Measurements from ENCODE around the gene LAMTOR2.
"Not testable (repeated sequence)": the region's sequence is repeated elsewhere in the genome, so short reads cannot be mapped to it uniquely, and the experiment has no call there.

Gene LAMTOR2

DNA sequence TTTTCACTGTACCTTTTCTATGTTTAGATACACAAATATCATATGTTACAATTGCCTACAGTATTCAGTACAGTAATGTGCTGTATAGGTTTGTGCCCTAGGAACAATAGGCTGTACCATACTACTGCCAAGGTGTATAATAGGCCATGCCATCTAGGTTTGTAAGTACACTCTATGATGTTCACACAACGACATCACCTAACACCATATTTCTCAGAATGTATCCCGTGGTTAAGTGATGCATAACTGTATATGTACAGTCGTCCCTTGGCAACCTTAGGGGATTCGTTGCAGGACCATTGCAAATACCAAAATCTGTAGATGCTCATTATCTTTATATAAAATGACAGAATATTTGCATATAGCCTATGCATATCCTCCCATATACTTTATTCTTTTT, 28.0 kb upstream of the LAMTOR2 start:
- TF ChIP-seq, protein P1, sequence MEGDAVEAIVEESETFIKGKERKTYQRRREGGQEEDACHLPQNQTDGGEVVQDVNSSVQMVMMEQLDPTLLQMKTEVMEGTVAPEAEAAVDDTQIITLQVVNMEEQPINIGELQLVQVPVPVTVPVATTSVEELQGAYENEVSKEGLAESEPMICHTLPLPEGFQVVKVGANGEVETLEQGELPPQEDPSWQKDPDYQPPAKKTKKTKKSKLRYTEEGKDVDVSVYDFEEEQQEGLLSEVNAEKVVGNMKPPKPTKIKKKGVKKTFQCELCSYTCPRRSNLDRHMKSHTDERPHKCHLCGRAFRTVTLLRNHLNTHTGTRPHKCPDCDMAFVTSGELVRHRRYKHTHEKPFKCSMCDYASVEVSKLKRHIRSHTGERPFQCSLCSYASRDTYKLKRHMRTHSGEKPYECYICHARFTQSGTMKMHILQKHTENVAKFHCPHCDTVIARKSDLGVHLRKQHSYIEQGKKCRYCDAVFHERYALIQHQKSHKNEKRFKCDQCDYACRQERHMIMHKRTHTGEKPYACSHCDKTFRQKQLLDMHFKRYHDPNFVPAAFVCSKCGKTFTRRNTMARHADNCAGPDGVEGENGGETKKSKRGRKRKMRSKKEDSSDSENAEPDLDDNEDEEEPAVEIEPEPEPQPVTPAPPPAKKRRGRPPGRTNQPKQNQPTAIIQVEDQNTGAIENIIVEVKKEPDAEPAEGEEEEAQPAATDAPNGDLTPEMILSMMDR (IDR thresholded peaks at IDR 0.05; ENCODE audit: borderline replicate concordance, control extremely low read depth, extremely low read depth, insufficient read depth, missing control alignments) = no peak
- DNase-seq (ENCODE audit: low spot score) = no peak
- in situ Hi-C loops (cut with MboI; ENCODE audit: low sequenced_read_pairs, unreplicated experiment) = no loop called here

DNA sequence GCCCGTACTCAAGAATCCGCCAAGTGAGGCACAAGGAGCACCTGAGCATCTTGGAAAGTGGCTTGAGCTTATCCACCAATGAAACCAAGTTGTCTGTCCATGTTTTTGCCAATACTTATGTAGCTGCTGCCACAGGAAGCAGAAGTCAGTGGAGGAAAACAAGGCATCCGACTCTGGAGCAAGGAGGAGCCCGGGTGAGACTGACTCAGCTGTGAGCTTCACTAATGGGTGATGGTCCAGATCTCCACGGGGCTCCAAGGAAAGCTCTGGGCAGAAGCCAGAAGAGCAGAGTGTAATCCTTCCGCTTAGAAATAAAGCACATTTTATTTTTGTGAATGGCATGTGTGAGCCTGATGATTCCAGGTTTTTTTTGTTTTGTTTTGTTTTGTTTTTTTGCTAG, 21.6 kb upstream of the LAMTOR2 start:
- TF ChIP-seq, protein P1 (IDR thresholded peaks at IDR 0.05; ENCODE audit: borderline replicate concordance, control extremely low read depth, extremely low read depth, insufficient read depth, missing control alignments) = no peak
- in situ Hi-C loops (cut with MboI; ENCODE audit: low sequenced_read_pairs, unreplicated experiment) = no loop called here
- DNase-seq (ENCODE audit: low spot score) = no peak

DNA sequence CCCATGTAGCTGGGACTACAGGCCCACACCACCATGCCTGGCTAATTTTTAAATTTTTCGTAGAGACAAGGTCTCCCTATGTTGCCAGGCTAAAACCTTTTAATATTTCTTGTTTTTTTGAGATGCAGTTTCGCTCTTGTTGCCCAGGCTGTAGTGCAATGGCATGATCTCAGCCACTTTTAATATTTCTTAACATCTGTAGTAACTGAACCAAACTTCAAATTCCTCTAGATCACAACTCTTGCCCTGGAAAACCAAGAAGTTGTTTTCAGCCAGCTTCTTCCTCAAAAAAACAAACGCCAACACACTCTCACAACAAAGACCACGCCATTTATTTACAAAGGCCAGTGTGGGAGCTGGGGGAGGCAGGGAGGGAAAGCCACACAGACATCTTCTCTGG, 19.6 kb upstream of the LAMTOR2 start:
- in situ Hi-C loops (cut with MboI; ENCODE audit: low sequenced_read_pairs, unreplicated experiment); DNase-seq (ENCODE audit: low spot score): not testable (repeated sequence)

DNA sequence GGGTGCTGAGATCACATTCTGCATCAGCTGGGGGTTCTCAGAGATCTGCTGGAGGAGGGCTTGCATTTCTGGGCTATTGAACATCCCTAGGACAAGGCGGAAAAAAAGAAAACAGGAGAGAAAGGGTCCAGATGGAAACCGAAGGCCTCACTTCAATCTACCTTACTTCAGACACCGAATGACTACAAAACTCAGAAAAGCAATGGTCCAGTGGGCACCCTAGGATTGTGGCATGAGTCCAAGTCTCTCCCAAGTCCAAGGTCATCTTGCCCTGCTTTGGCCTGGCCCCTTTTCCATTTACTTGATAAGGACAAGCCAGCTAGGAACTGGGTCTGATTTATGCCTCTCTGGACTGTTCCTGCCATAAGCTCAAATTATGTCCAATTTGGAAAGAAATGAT, 11.8 kb upstream of the LAMTOR2 start:
- TF ChIP-seq, protein P1 (IDR thresholded peaks at IDR 0.05; ENCODE audit: borderline replicate concordance, control extremely low read depth, extremely low read depth, insufficient read depth, missing control alignments) = no peak
- in situ Hi-C loops (cut with MboI; ENCODE audit: low sequenced_read_pairs, unreplicated experiment) = no loop called here
- DNase-seq (ENCODE audit: low spot score) = no peak

DNA sequence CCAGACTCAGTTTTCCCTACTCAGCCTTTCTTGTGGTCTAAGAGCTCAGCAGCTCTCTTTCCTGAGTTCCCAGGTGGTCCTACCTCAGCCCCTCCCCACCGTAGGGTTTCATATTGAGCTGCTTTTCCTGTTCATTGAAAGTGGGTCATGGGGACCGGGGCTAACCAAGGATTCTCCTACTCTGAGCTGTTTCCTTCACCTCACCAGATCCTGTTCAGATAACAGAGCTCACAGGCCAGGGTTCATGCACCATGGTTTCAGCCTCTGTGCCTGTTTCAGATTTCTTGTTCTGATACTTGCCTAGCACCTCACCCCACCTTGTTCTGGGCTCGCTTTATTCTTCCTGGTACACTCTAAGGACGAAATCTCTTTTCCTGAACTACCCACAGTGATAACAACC, 9.5 kb upstream of the LAMTOR2 start:
- no peak for DNase-seq (ENCODE audit: low spot score)
- TF ChIP-seq, protein P1 (IDR thresholded peaks at IDR 0.05; ENCODE audit: borderline replicate concordance, control extremely low read depth, extremely low read depth, insufficient read depth, missing control alignments) = no peak
- in situ Hi-C loops (cut with MboI; ENCODE audit: low sequenced_read_pairs, unreplicated experiment) = no loop called here

DNA sequence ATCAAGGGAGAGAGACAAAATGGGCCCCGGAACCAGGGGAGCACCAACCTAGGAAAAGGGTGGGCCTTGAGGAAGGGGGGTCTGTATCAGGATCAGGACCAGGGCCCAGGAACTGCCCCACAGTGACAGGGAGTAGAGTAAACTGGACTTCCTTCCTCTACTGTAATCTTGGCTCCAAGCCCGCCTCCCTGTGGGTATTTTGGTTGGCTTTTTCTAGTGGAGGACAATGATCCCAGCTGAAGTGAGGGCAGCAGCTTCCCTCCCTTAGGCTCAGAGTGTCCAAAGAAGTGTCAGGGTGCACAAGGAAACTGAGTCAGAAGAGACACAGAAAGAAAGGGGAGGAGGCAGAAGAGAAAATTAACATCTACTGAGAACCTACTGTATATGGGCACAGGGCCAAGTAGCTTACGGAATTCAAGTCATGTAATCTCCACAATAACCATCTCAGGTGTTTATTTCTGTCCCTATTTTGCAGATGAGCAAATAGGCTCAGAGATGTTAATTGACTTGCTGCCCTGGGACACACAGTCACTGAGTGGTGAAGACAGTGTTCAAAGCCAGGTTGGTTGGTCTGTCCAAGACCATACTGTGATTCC, 5.8 kb upstream of the LAMTOR2 start:
- TF ChIP-seq, protein P1 (IDR thresholded peaks at IDR 0.05; ENCODE audit: borderline replicate concordance, control extremely low read depth, extremely low read depth, insufficient read depth, missing control alignments) = no peak
- in situ Hi-C loops (cut with MboI; ENCODE audit: low sequenced_read_pairs, unreplicated experiment) = no loop called here
- no peak for DNase-seq (ENCODE audit: low spot score)

DNA sequence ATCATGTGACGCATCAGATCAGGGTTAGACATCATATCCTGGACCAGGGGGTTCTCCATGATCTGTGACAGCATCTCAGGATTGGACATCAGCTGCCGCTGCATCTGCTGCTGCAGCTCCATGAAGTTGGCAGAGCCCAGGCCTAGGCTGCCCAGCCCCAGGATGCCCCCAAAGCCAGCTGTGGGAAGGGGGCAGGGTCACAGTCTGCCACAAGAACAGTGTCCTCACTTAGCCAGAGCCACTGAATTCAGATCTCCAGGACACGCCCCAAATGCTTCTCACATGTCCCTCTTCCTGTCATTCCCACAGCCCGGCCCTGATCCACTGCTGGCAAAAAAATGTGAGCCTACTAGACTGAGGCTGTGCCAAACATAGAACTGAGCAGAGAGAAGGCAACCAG, 4.2 kb upstream of the LAMTOR2 start:
- in situ Hi-C loops (cut with MboI; ENCODE audit: low sequenced_read_pairs, unreplicated experiment) = no loop called here
- no peak for DNase-seq (ENCODE audit: low spot score)
- TF ChIP-seq, protein P1 (IDR thresholded peaks at IDR 0.05; ENCODE audit: borderline replicate concordance, control extremely low read depth, extremely low read depth, insufficient read depth, missing control alignments) = no peak

Data from GM13976 (cell line).